Neuronal stem cell (in vitro differentiated cells): ENCODE results near the gene ZNF385B.

Experiments used
- DNase-seq: peaks from one replicate; pipeline ENCODE4 v3.0.0-alpha.2; 2013; ENCODE audit warnings: low spot score
- H2AFZ ChIP-seq: one replicate; pipeline ENCODE4 v1.6.1; 2013; ENCODE audit warnings: mild to moderate bottlenecking, low read length, inconsistent platforms
- H2AK5ac ChIP-seq: 2 replicates; pipeline ENCODE4 v1.6.1; 2013; ENCODE audit warnings: low read depth, mild to moderate bottlenecking, inconsistent platforms, low read length, moderate library complexity, mixed read lengths
- H2BK120ac ChIP-seq: 2 replicates; pipeline ENCODE4 v1.6.1; 2013; ENCODE audit warnings: low read depth, mild to moderate bottlenecking, inconsistent platforms, low read length, moderate library complexity, mixed read lengths
- H2BK12ac ChIP-seq: one replicate; pipeline ENCODE4 v1.6.1; 2013; ENCODE audit warnings: low read length, inconsistent platforms
- H2BK15ac ChIP-seq: 2 replicates; pipeline ENCODE4 v1.6.1; 2013; ENCODE audit warnings: mild to moderate bottlenecking, low read length, inconsistent platforms, mixed read lengths
- H2BK5ac ChIP-seq: one replicate; pipeline ENCODE4 v1.6.1; 2013; ENCODE audit warnings: inconsistent platforms, mild to moderate bottlenecking, low read length, moderate library complexity
- H3K14ac ChIP-seq: one replicate; pipeline ENCODE4 v1.6.1; 2013; ENCODE audit warnings: low read length, inconsistent platforms
- H3K18ac ChIP-seq: 2 replicates; pipeline ENCODE4 v1.6.1; 2013; ENCODE audit warnings: low read length, inconsistent platforms
- H3K23ac ChIP-seq: 2 replicates; pipeline ENCODE4 v1.6.1; 2013; ENCODE audit warnings: low read depth, mild to moderate bottlenecking, mixed read lengths, low read length, inconsistent platforms; ENCODE audit not compliant: poor library complexity
- H3K27ac ChIP-seq: replicated peaks from 3 replicates; pipeline ENCODE4 v1.5.1; 2013; ENCODE audit warnings: low read length, inconsistent platforms
- H3K27me3 ChIP-seq, 3 experiments: 2 replicates each; pipeline ENCODE4 v1.6.1; 2013; ENCODE audit warnings: low read length in 3 of 3, mild to moderate bottlenecking in 2 of 3, inconsistent platforms in 1 of 3, low read depth in 1 of 3, mixed read lengths in 1 of 3, moderate library complexity in 1 of 3; ENCODE audit not compliant: control insufficient read depth in 3 of 3, insufficient read depth in 3 of 3
- H3K36me3 ChIP-seq, 2 donors: replicated peaks in 1 of 2; 2 replicates each; pipeline ENCODE4 v1.6.1; 2013; ENCODE audit warnings: low read length in 2 of 2; ENCODE audit not compliant: control insufficient read depth in 2 of 2, insufficient read depth in 2 of 2
- H3K4ac ChIP-seq: 2 replicates; pipeline ENCODE4 v1.6.1; 2013; ENCODE audit warnings: inconsistent platforms, mild to moderate bottlenecking, low read length, moderate library complexity
- H3K4me1 ChIP-seq, 2 donors: 1 replicate in 1 of 2; 2 replicates in 1 of 2; pipeline ENCODE4 v1.6.1; 2013; ENCODE audit warnings: low read length in 2 of 2, low read depth in 1 of 2; ENCODE audit not compliant: control insufficient read depth in 2 of 2, insufficient read depth in 1 of 2
- H3K4me2 ChIP-seq: one replicate; pipeline ENCODE4 v1.6.1; 2013; ENCODE audit warnings: mild to moderate bottlenecking, low read length, inconsistent platforms; ENCODE audit not compliant: insufficient read depth, poor library complexity, severe bottlenecking
- H3K4me3 ChIP-seq, 2 donors: 2 replicates each; pipeline ENCODE4 v1.5.1; 2013; ENCODE audit warnings: low read length in 2 of 2, mild to moderate bottlenecking in 2 of 2, inconsistent platforms in 1 of 2, moderate library complexity in 1 of 2
- H3K79me1 ChIP-seq: one replicate; pipeline ENCODE4 v1.6.1; 2013; ENCODE audit warnings: low read depth, mild to moderate bottlenecking, inconsistent platforms, low read length, moderate library complexity
- H3K9ac ChIP-seq: one replicate; pipeline ENCODE4 v1.6.1; 2013; ENCODE audit warnings: mild to moderate bottlenecking, low read depth, low read length, inconsistent platforms; ENCODE audit not compliant: poor library complexity
- H3K9me3 ChIP-seq, 2 donors: replicated peaks in 1 of 2; 2 replicates each; pipeline versions ENCODE3 to v1.6.1; 2013; ENCODE audit warnings: low read length in 2 of 2, mild to moderate bottlenecking in 2 of 2, inconsistent platforms in 1 of 2, low read depth in 1 of 2, mixed read lengths in 1 of 2, moderate library complexity in 1 of 2; ENCODE audit not compliant: control insufficient read depth in 2 of 2, insufficient read depth in 1 of 2
- H4K8ac ChIP-seq: one replicate; pipeline ENCODE4 v1.6.1; 2013; ENCODE audit warnings: low read depth, mild to moderate bottlenecking, inconsistent platforms, low read length, moderate library complexity
- H4K91ac ChIP-seq: one replicate; pipeline ENCODE4 v1.6.1; 2013; ENCODE audit warnings: low read length, low read depth, mild to moderate bottlenecking, inconsistent platforms; ENCODE audit not compliant: poor library complexity
- WGBS, 2 donors: extraction: QIAGEN DNeasy Blood & Tissue Kit; methylation state at CpG; one replicate each; pipeline ENCODE4 v1.1.7; 2013; ENCODE audit warnings: missing lambda C conversion rate in 2 of 2, mixed read lengths in 1 of 2; ENCODE audit not compliant: insufficient read length in 2 of 2, insufficient replicate concordance in 1 of 2; ENCODE audit errors: extremely low coverage in 2 of 2; 5-methylcytosine and 5-hydroxymethylcytosine counted together

The ZNF385B gene

GRCh38 chr2:179650420-179650819, 211.0 kb downstream of the ZNF385B start:
- Histone ChIP-seq H3K4ac (no peak overlapping the region), H3K79me1 (peaks cover 3% of the 10 kb centered on the region), H3K36me3 (no peaks in the 10 kb centered on the region), H3K14ac (no peak overlapping the region), H4K8ac (no peak overlapping the region), H3K4me2 (no peak overlapping the region), H2BK120ac (no peak overlapping the region), H3K4me3 (no peak overlapping the region), H3K9me3 (no peaks in the 10 kb centered on the region), H3K9ac (no peak overlapping the region), H2BK12ac (no peak overlapping the region), H3K23ac (no peak overlapping the region), H2BK5ac (no peak overlapping the region), H2AFZ (no peak overlapping the region), H3K18ac (no peak overlapping the region), H3K4me1 (peaks cover 9 to 12% of the 10 kb centered on the region in 2 donors), H3K27ac (no peak overlapping the region), H3K27me3 (no peaks in the 10 kb centered on the region), H2AK5ac (no peak overlapping the region), H4K91ac (no peak overlapping the region), H2BK15ac (no peak overlapping the region)
- no peak for DNase-seq

DNA sequence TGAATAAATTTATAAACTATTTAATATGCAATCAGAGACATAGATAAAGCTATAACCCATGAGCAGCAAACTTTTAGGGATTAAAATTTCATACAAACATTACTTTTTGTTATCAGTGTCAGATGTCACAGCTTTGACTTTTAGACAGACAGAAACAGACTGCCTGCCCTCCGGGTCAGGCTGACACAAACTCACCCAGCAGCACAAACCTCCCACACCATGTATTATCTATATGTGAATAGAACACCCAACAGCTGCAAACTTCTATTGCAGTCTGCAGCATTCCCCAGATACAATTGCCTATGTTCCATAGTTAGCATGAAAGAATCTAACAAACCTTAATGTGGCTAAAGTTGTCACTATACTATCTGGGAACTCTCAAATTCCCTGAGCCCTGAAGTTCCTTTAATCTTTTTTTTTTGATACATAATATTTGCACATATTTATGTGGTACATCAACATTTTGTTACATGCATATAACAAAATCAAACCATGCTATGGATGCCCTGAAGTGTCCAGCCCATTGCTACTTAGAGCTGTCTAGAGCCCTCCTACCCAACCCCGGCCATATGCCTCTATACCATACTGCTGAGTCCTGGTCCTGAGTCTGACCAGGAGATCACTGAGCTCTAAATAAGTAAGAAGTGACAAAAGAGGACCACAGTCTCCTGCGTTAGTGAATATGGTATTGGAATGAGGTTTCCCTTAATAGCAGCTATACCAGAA, 214.4 kb downstream of the ZNF385B start:
- Histone ChIP-seq H3K4me3 (no peak overlapping the region), H2AFZ (no peak overlapping the region), H3K4me1 (peaks cover 9 to 12% of the 10 kb centered on the region in 2 donors), H3K27ac (no peak overlapping the region), H3K18ac (no peak overlapping the region), H3K14ac (no peak overlapping the region), H3K27me3 (no peaks in the 10 kb centered on the region), H2BK12ac (no peak overlapping the region), H2BK120ac (no peak overlapping the region), H3K9me3 (no peaks in the 10 kb centered on the region), H2BK15ac (no peak overlapping the region), H3K36me3 (no peaks in the 10 kb centered on the region), H2AK5ac (no peak overlapping the region), H3K23ac (no peak overlapping the region), H3K4me2 (no peak overlapping the region), H3K79me1 (peaks cover 3% of the 10 kb centered on the region), H4K91ac (no peak overlapping the region), H3K9ac (no peak overlapping the region), H4K8ac (no peak overlapping the region), H3K4ac (no peak overlapping the region), H2BK5ac (no peak overlapping the region)
- no peak for DNase-seq
- no CpG with 5 or more reads among the region's 3 CpGs for WGBS, 2 donors

DNA sequence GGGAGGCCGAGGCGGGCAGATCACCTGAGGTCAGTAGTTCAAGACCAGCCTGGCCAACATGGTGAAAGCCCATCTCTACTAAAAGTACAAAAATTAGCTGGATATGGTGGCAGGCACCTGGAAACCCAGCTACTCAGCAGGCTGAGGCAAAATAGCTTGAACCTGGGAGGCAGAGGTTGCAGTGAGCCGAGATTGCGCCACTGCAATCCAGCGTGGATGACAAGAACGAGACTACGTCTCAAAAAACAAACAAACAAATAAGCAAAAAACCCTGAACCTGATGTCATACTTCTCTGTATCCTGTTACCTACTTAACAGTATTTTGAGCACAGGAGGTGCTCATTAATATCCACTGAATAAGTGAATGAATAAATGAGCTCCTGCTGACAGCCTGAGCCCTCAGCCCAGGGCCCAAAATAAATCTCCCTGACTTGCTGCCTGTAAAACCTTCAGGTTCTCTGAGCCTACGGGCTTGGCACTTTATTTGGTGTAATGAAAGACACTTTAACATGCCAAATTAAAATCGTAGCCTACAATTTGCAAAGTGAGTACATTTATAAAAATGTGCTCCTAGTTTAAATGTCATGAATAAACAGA, 215.1 kb downstream of the ZNF385B start:
- Histone ChIP-seq H2BK12ac (no peak overlapping the region), H3K27ac (no peak overlapping the region), H3K4me1 (peaks cover 9 to 12% of the 10 kb centered on the region in 2 donors), H3K4ac (no peak overlapping the region), H3K4me3 (no peak overlapping the region), H4K91ac (no peak overlapping the region), H3K36me3 (no peaks in the 10 kb centered on the region), H3K79me1 (peaks cover 3% of the 10 kb centered on the region), H3K14ac (no peak overlapping the region), H2BK15ac (no peak overlapping the region), H2AK5ac (no peak overlapping the region), H3K27me3 (no peaks in the 10 kb centered on the region), H3K18ac (no peak overlapping the region), H2AFZ (no peak overlapping the region), H3K23ac (no peak overlapping the region), H2BK5ac (no peak overlapping the region), H3K9ac (no peak overlapping the region), H3K4me2 (no peak overlapping the region), H3K9me3 (no peaks in the 10 kb centered on the region), H2BK120ac (no peak overlapping the region), H4K8ac (no peak overlapping the region)
- no CpG with 5 or more reads among the region's 9 CpGs for WGBS, 2 donors
- no peak for DNase-seq

- DNase-seq = no peak
- Histone ChIP-seq H2BK15ac (no peak overlapping the region), H3K9ac (no peak overlapping the region), H3K27ac (no peak overlapping the region), H2AK5ac (no peak overlapping the region), H3K36me3 (no peaks in the 10 kb centered on the region), H3K4me3 (no peak overlapping the region), H3K18ac (no peak overlapping the region), H3K14ac (no peak overlapping the region), H3K4me1 (peaks cover 9 to 12% of the 10 kb centered on the region in 2 donors), H3K4me2 (no peak overlapping the region), H3K79me1 (peaks cover 3% of the 10 kb centered on the region), H3K27me3 (no peaks in the 10 kb centered on the region), H3K23ac (no peak overlapping the region), H3K9me3 (no peaks in the 10 kb centered on the region), H2BK120ac (no peak overlapping the region), H4K8ac (no peak overlapping the region), H4K91ac (no peak overlapping the region), H2AFZ (no peak overlapping the region), H2BK12ac (no peak overlapping the region), H2BK5ac (no peak overlapping the region), H3K4ac (no peak overlapping the region)
- WGBS, 2 donors = no CpG with 5 or more reads among the region's 2 CpGs
Measured at GRCh38 chr2:179645047-179645446, 216.4 kb downstream of the ZNF385B start.
